HepG2 (cell line): ENCODE data around the gene TJAP1. TPM values are rescaled to one million over a fixed set of nuclear protein-coding genes. Genes with fewer than 3 reads are reported as not detected.

ENCODE experiments used
- CREM ChIP-seq, 2 experiments: sonication (generic) in 1 of 2; formaldehyde crosslinking in 1 of 2; IDR thresholded peaks; 2 replicates each; pipeline versions ENCODE4 v1.4.0 to v1.6.1; 2016 to 2020; ENCODE audit warnings: antibody characterized with exemption in 1 of 2, mild to moderate bottlenecking in 1 of 2, missing genetic modification reagents in 1 of 2
- DZIP1 ChIP-seq: sonication (generic); formaldehyde crosslinking; IDR thresholded peaks from 2 replicates; pipeline ENCODE4 v1.5.0; 2020; ENCODE audit warnings: mild to moderate bottlenecking, missing genetic modification reagents
- MLX ChIP-seq: IDR thresholded peaks from 2 replicates; pipeline ENCODE4 v1.6.1; 2016
- MTA1 ChIP-seq: sonication (generic); formaldehyde crosslinking; IDR thresholded peaks from 2 replicates; pipeline ENCODE4 v1.4.0; 2020; ENCODE audit warnings: missing genetic modification reagents, mild to moderate bottlenecking, borderline replicate concordance
- PRDM4 ChIP-seq: sonication (generic); formaldehyde crosslinking; IDR thresholded peaks from 2 replicates; pipeline ENCODE4 v1.9.0; 2021; ENCODE audit warnings: missing genetic modification reagents, borderline replicate concordance
- RBAK ChIP-seq: sonication (generic); formaldehyde crosslinking; IDR thresholded peaks from 2 replicates; pipeline ENCODE4 v1.5.1; 2020; ENCODE audit warnings: mild to moderate bottlenecking, missing genetic modification reagents
- RCOR2 ChIP-seq: IDR thresholded peaks from 2 replicates; pipeline ENCODE4 v1.6.1; 2016; ENCODE audit warnings: missing biosample characterization, missing genetic modification reagents
- SNAI1 ChIP-seq: sonication (generic); formaldehyde crosslinking; IDR thresholded peaks from 2 replicates; pipeline ENCODE4 v1.5.0; 2020; ENCODE audit warnings: mild to moderate bottlenecking, missing genetic modification reagents, borderline replicate concordance
- SUZ12 ChIP-seq: fragments of 150-350 bp; IDR thresholded peaks from 2 replicates; pipeline ENCODE4 v1.6.1; 2014; ENCODE audit warnings: low read depth, low read length
- TBX3 ChIP-seq: fragments of 450-650 bp; IDR thresholded peaks from 2 replicates; pipeline ENCODE4 v1.6.1; 2017; ENCODE audit warnings: antibody characterized with exemption, mild to moderate bottlenecking, inconsistent platforms, borderline replicate concordance
- U2AF2 ChIP-seq: fragments of 200-400 bp; formaldehyde crosslinking; IDR thresholded peaks from 2 replicates; pipeline ENCODE4 v1.6.1; 2017; ENCODE audit warnings: low read depth, mild to moderate bottlenecking, low read length
- ZBTB37 ChIP-seq: sonication (generic); formaldehyde crosslinking; IDR thresholded peaks from 2 replicates; pipeline ENCODE4 v1.4.0; 2020; ENCODE audit warnings: mild to moderate bottlenecking, missing genetic modification reagents
- ZMYM4 ChIP-seq: sonication (generic); formaldehyde crosslinking; IDR thresholded peaks from 2 replicates; pipeline ENCODE4 v1.8.1; 2023; ENCODE audit warnings: mild to moderate bottlenecking, missing genetic modification reagents
- ZNF205 ChIP-seq: IDR thresholded peaks from 2 replicates; pipeline ENCODE4 v1.6.1; 2018; ENCODE audit warnings: missing biosample characterization, missing genetic modification reagents
- ZNF44 ChIP-seq: sonication (generic); formaldehyde crosslinking; IDR thresholded peaks from 2 replicates; pipeline ENCODE4 v1.5.1; 2020; ENCODE audit warnings: mild to moderate bottlenecking, missing genetic modification reagents
- ZNF710 ChIP-seq: sonication (generic); formaldehyde crosslinking; IDR thresholded peaks from 2 replicates; pipeline ENCODE4 v1.5.0; 2020; ENCODE audit warnings: mild to moderate bottlenecking, missing genetic modification reagents, borderline replicate concordance
- ZNF746 ChIP-seq: sonication (generic); formaldehyde crosslinking; IDR thresholded peaks from 2 replicates; pipeline ENCODE4 v1.8.0; 2022; ENCODE audit warnings: mild to moderate bottlenecking, missing genetic modification reagents
- ZNF883 ChIP-seq: sonication (generic); formaldehyde crosslinking; IDR thresholded peaks from 2 replicates; pipeline ENCODE4 v1.5.1; 2020; ENCODE audit warnings: mild to moderate bottlenecking, missing genetic modification reagents; ENCODE audit errors: not compliant biosample characterization
- ZSCAN30 ChIP-seq: sonication (generic); formaldehyde crosslinking; IDR thresholded peaks from 2 replicates; pipeline ENCODE4 v1.5.0; 2020; ENCODE audit warnings: mild to moderate bottlenecking, missing genetic modification reagents
- polyA plus RNA-seq, 8 experiments: library from polyadenylated mRNA; depleted of rRNA in 3 of 8; stranded (reverse) in 7 of 8; unstranded in 1 of 8; fragments of >200 nt; fragmentation: Illumina TruSeq in 4 of 8; extraction: Trizol in 4 of 8; gene quantifications; 2 replicates each; pipeline versions ENCODE4 v1.2.1 to v1.2.3, GENCODE V29; 2011 to 2016; ENCODE audit warnings: low read depth in 4 of 8, missing spikeins in 1 of 8, mixed read lengths in 1 of 8; ENCODE audit not compliant: insufficient read depth in 1 of 8
- total RNA-seq, 5 experiments: library from RNA; depleted of rRNA; stranded (reverse); fragments of >200 nt; fragmentation: Illumina TruSeq; extraction: Trizol; gene quantifications; 2 replicates each; pipeline ENCODE4 v1.2.3, GENCODE V29; 2016; ENCODE audit warnings: low read depth in 1 of 5

TJAP1 gene
- total and polyA plus RNA-seq, 2 of the 13 experiments (the other 11 are each of a cell fraction or from before 2014, with no cell fraction given): 15.7 to 41.6 TPM

GRCh38 chr6:43454696-43455530 is 22.5 kb upstream of the TJAP1 start (continued):
- peak; percentile 53; the same call in 1 of the 2 replicates for TF ChIP-seq ZNF710
- TF ChIP-seq TBX3: no peak
- no peak for TF ChIP-seq ZSCAN30
- no peak for TF ChIP-seq DZIP1 (CRISPR knock-in tag)
- TF ChIP-seq ZNF883 (CRISPR knock-in tag): peak; percentile 77
- TF ChIP-seq MTA1 (CRISPR knock-in tag): peak; percentile 64; the same call in 1 of the 2 replicates
- TF ChIP-seq ZMYM4 (CRISPR knock-in tag): no peak; the same call in 1 of the 2 replicates
- no peak for TF ChIP-seq SUZ12
- TF ChIP-seq PRDM4 (CRISPR knock-in tag): no peak
- no peak for TF ChIP-seq RBAK (CRISPR knock-in tag)
- TF ChIP-seq U2AF2: no peak
- TF ChIP-seq ZNF44 (CRISPR knock-in tag): peak; percentile 50; the same call in 1 of the 2 replicates
- TF ChIP-seq MLX: no peak
- TF ChIP-seq ZNF746 (CRISPR knock-in tag): no peak
- 0 out of 2 replicates have a peak, but pooled peaks have one; percentile 27 for TF ChIP-seq SNAI1 (CRISPR knock-in tag)
- no peak; the same call in 1 of the 2 replicates for TF ChIP-seq ZNF205 (CRISPR knock-in tag)
- no peak for TF ChIP-seq RCOR2 (CRISPR knock-in tag)
- TF ChIP-seq ZBTB37: no peak
- TF ChIP-seq CREM (IDR thresholded peaks at IDR 0.05): no peak
- TF ChIP-seq CREM (CRISPR knock-in tag; IDR thresholded peaks at IDR 0.05): no peak
